Natural killer cell (primary cell): ENCODE measurements around the gene CHTF18. TPM values are rescaled to one million over a fixed set of nuclear protein-coding genes. Genes with fewer than 3 reads are reported as not detected.

Experiments
- ATAC-seq, 3 donors: fragments of 150-1000 bp in 2 of 3; fragments of 200-7000 bp in 1 of 3; cut with Tn5 transposase; 1 replicate in 1 of 3; 2 replicates in 2 of 3; pipeline ENCODE4 v1.10.0; 2021; ENCODE audit warnings: mild to moderate bottlenecking in 2 of 3, moderate library complexity in 2 of 3
- DNase-seq, 2 donors: peaks; one replicate each; pipeline versions ENCODE4 v3.0.0 to v3.0.0-alpha.2; 2013 to 2021; ENCODE audit warnings: mixed read lengths in 1 of 2
- H3K27ac ChIP-seq: one replicate; pipeline ENCODE4 v1.5.1; 2013; ENCODE audit warnings: mild to moderate bottlenecking, low read length
- H3K27me3 ChIP-seq: one replicate; pipeline ENCODE4 v1.6.1; 2013; ENCODE audit warnings: low read length; ENCODE audit not compliant: control insufficient read depth, insufficient read depth
- H3K36me3 ChIP-seq: one replicate; pipeline ENCODE4 v1.6.1; 2013; ENCODE audit warnings: low read length; ENCODE audit not compliant: control insufficient read depth, insufficient read depth
- H3K4me1 ChIP-seq: one replicate; pipeline ENCODE4 v1.6.1; 2013; ENCODE audit warnings: low read length; ENCODE audit not compliant: control insufficient read depth, insufficient read depth
- H3K4me3 ChIP-seq: one replicate; pipeline ENCODE4 v1.5.1; 2013; ENCODE audit warnings: low read length
- H3K9me3 ChIP-seq: one replicate; pipeline ENCODE4 v1.6.1; 2013; ENCODE audit warnings: low read length; ENCODE audit not compliant: control insufficient read depth, insufficient read depth
- H3K27ac Mint-ChIP-seq, 2 donors: one replicate each; pipeline ENCODE4 v1.8.0; 2022; ENCODE audit warnings: mild to moderate bottlenecking in 2 of 2, mixed read lengths in 2 of 2, moderate library complexity in 1 of 2
- H3K27me3 Mint-ChIP-seq, 2 donors: one replicate each; pipeline ENCODE4 v1.8.0; 2022; ENCODE audit warnings: low read depth in 2 of 2, mixed read lengths in 2 of 2
- H3K36me3 Mint-ChIP-seq: one replicate; pipeline ENCODE4 v1.8.0; 2022; ENCODE audit warnings: mixed read lengths
- H3K4me1 Mint-ChIP-seq, 2 donors: one replicate each; pipeline ENCODE4 v1.8.0; 2022; ENCODE audit warnings: mixed read lengths in 2 of 2
- H3K4me3 Mint-ChIP-seq: one replicate; pipeline ENCODE4 v1.8.0; 2022; ENCODE audit warnings: mild to moderate bottlenecking, moderate library complexity, mixed read lengths
- H3K9me3 Mint-ChIP-seq, 2 donors: one replicate each; pipeline ENCODE4 v1.8.0; 2022; ENCODE audit warnings: mixed read lengths in 2 of 2
- CTCF ChIP-seq: fragments of 200-600 bp; IDR thresholded peaks from one replicate; pipeline ENCODE4 v1.8.0; 2022; ENCODE audit warnings: antibody characterized with exemption
- WGBS: methylation state at CpG from one replicate; pipeline ENCODE4 v1.1.7; 2013; ENCODE audit warnings: missing lambda C conversion rate; ENCODE audit not compliant: insufficient coverage; 5-methylcytosine and 5-hydroxymethylcytosine counted together
- intact Hi-C: fragments of 100-400 bp; cut with micrococcal nuclease; formaldehyde crosslinking; loops from one replicate; pipeline ENCODE4 v1.14.2; 2022
- total RNA-seq, 4 donors: library from RNA; stranded (reverse); fragments of 120-200 nt in 1 of 4; gene quantifications; one replicate each; pipeline versions ENCODE4 v1.2.3 to v1.2.4, GENCODE V29; 2013 to 2022

The CHTF18 gene
- total RNA-seq, 3 donors from 2014 or later (not counting 1 experiment from before 2014, with no cell fraction given) = 26.7 to 52.4 (median 40.5) TPM

- ATAC-seq (no peak), DNase-seq (no peak)
- no peaks in the 10 kb centered on the region for H3K4me1 Mint-ChIP-seq
- H3K27me3 Mint-ChIP-seq = no peaks in the 10 kb centered on the region
- H3K36me3 Mint-ChIP-seq = no peaks in the 10 kb centered on the region
- Histone ChIP-seq H3K27me3 (no peaks in the 10 kb centered on the region), H3K4me3 (no peak overlapping the region), H3K36me3 (no peaks in the 10 kb centered on the region), H3K27ac (no peak overlapping the region), H3K9me3 (no peaks in the 10 kb centered on the region), H3K4me1 (no peaks in the 10 kb centered on the region)
- H3K9me3 Mint-ChIP-seq = no peaks in the 10 kb centered on the region
- 17% methylated on average over 15 of the region's 16 CpGs for WGBS
- no peak overlapping the region for H3K27ac Mint-ChIP-seq
- no peak overlapping the region for H3K4me3 Mint-ChIP-seq
- intact Hi-C loops = no loop called here
- no peak for TF ChIP-seq CTCF
Observed at GRCh38 chr16:777826-778225, 10.6 kb upstream of the CHTF18 start.

GRCh38 chr16:778447-778846 lies 10.0 kb upstream of the CHTF18 start:
- Mint-ChIP-seq H3K4me1 (no peaks in the 10 kb centered on the region), H3K9me3 (no peaks in the 10 kb centered on the region), H3K27ac (no peak overlapping the region), H3K27me3 (no peaks in the 10 kb centered on the region), H3K4me3 (no peak overlapping the region), H3K36me3 (no peaks in the 10 kb centered on the region)
- DNase-seq (no peak), ATAC-seq (no peak)
- TF ChIP-seq CTCF = no peak
- H3K9me3 ChIP-seq = no peaks in the 10 kb centered on the region
- H3K27me3 ChIP-seq = no peaks in the 10 kb centered on the region
- H3K4me1 ChIP-seq = no peaks in the 10 kb centered on the region
- no peaks in the 10 kb centered on the region for H3K36me3 ChIP-seq
- intact Hi-C loops = no loop called here
- WGBS = 90% methylated on average over 11 of the region's 11 CpGs
- H3K27ac ChIP-seq = no peak overlapping the region
- H3K4me3 ChIP-seq = no peak overlapping the region

- Mint-ChIP-seq H3K9me3 (no peaks in the 10 kb centered on the region), H3K27me3 (no peaks in the 10 kb centered on the region), H3K27ac (no peak overlapping the region), H3K4me1 (no peaks in the 10 kb centered on the region), H3K36me3 (no peaks in the 10 kb centered on the region), H3K4me3 (no peak overlapping the region)
- Histone ChIP-seq H3K27me3 (no peaks in the 10 kb centered on the region), H3K27ac (no peak overlapping the region), H3K4me3 (no peak overlapping the region), H3K36me3 (no peaks in the 10 kb centered on the region), H3K4me1 (no peaks in the 10 kb centered on the region), H3K9me3 (no peaks in the 10 kb centered on the region)
- ATAC-seq (no peak), DNase-seq (no peak)
- TF ChIP-seq CTCF = no peak
- intact Hi-C loops = no loop called here
- 87% methylated on average over 6 of the region's 6 CpGs for WGBS
Observed at GRCh38 chr16:778909-779527, 9.4 kb upstream of the CHTF18 start.

- intact Hi-C loops = no loop called here
- Mint-ChIP-seq H3K9me3 (no peaks in the 10 kb centered on the region), H3K27ac (no peak overlapping the region), H3K4me3 (no peak overlapping the region), H3K4me1 (no peaks in the 10 kb centered on the region), H3K27me3 (no peaks in the 10 kb centered on the region), H3K36me3 (no peaks in the 10 kb centered on the region)
- no peaks in the 10 kb centered on the region for H3K27me3 ChIP-seq
- no peak overlapping the region for H3K4me3 ChIP-seq
- no peak for DNase-seq
- H3K27ac ChIP-seq = no peak overlapping the region
- WGBS = 87% methylated on average over 13 of the region's 13 CpGs
- no peaks in the 10 kb centered on the region for H3K36me3 ChIP-seq
- no peaks in the 10 kb centered on the region for H3K4me1 ChIP-seq
- TF ChIP-seq CTCF = no peak
- H3K9me3 ChIP-seq = no peaks in the 10 kb centered on the region
- no peak for ATAC-seq
Observed at GRCh38 chr16:779561-779960, 8.9 kb upstream of the CHTF18 start.
